ENCODE results near the gene MYO15B. TPM values are rescaled to one million over a fixed set of nuclear protein-coding genes. Genes with fewer than 3 reads are reported as not detected.

MYO15B gene
- total RNA-seq, 1 donor from 2014 or later = 193 TPM

DNA sequence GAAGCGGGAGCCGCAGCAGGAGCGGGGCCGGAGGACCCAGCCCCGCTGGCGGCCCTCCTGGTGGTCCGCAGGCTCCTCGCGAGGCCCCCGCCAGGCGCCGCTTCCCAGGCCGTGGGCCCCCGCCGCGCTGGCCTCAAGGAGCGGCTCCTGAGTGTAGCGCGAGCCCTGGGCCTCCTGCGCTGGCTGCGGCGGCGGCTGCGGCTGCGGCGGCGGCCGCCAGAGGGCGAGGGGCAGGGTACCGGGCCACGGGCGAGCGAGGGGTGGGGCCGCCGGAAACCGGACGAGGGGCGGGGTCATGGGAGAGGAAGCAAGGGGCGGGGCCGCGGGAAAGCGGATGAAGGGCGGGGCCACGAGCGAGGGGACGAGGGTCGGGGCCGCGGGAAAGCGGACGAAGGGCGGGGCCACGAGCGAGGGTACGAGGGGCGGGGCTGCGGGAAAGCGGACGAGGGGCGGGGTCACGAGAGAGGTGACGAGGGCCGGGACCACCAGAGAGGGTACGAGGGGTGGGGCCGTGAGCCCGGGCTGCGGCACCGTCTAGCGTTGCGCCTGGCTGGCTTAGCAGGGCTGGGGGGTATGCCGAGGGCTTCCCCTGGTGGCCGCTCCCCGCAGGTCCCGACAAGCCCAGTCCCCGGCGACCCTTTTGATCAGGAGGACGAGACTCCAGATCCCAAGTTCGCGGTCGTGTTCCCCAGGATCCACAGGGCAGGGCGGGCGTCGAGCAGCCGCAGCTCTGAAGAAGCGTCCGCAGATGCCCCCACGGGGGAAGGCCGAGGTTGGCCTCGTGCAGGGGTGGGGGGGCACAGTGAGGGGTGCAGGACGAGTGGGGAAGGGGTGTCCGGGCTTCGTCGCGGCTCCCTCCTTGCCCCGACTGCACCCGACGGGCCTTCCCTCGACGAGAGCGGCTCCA is 1.7 kb downstream of the MYO15B start:
- Histone ChIP-seq H3K36me3 (no peaks in the 10 kb centered on the region), H3K27ac (peak overlapping the region; percentile 96), H3K4me1 (peaks cover 15% of the 10 kb centered on the region), H3K27me3 (no peaks in the 10 kb centered on the region), H3K9me3 (no peaks in the 10 kb centered on the region), H3K4me3 (peak overlapping the region; percentile 74)
- ATAC-seq = peak; percentile 92
- intact Hi-C loops (cut with DNase I) = loop anchor here (10.0 kb wide), 1 partner anchor 64 kb away; the partner anchor contains the start of gene LLGL2
- peak; percentile 98 for DNase-seq
- TF ChIP-seq CTCF (IDR thresholded peaks at IDR 0.05) = peak; percentile 49

DNA sequence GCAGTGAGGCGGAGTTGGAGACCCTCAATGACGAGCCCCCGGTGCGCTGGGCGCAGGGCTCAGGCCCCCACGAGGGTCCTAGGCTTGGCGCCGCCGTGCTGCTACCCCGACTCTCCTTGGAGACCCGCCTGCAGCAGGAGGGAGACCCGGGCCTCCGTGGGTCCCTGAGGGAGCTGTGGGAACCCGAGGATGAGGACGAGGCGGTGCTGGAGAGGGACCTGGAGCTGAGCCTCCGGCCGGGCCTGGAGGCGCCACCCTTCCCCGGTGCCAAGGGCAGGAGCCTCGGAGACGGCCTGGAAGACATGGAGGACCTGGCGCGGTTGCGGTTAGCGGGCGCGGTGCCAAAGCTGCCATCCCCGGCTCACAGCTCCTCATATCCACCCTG is 2.3 kb downstream of the MYO15B start:
- DNase-seq = peak; percentile 67
- peak overlapping the region; percentile 74 for H3K4me3 ChIP-seq
- H3K27ac ChIP-seq = peak overlapping the region; percentile 96
- no peaks in the 10 kb centered on the region for H3K27me3 ChIP-seq
- ATAC-seq = no peak
- H3K4me1 ChIP-seq = peaks cover 15% of the 10 kb centered on the region
- no peak for TF ChIP-seq CTCF (IDR thresholded peaks at IDR 0.05)
- intact Hi-C loops (cut with DNase I) = loop anchor here (10.0 kb wide), 1 partner anchor 65 kb away; the partner anchor contains the start of gene LLGL2
- no peaks in the 10 kb centered on the region for H3K9me3 ChIP-seq
- H3K36me3 ChIP-seq = no peaks in the 10 kb centered on the region

DNA sequence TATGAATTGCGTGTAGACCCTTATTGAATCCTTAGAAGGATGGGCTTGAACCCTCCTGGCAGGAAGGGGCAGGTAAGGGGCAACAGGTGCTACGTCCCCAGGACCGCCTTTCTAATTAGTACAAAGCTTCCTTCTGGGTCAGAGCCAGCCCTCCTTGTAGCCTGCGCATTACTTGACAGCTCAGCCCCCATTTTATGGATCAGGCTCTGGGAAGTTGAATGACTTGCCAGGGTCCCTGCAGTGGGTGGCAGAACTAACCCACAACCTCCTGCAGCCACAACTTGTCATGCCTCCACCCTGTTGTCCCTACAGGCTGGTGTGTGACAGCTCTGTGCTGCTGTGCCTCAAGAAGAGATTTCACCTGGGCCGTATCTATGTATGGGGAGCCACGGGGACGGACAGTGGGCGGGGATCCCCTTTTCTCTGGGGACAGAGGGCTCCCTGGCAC is 2.7 kb downstream of the MYO15B start:
- no peak for TF ChIP-seq CTCF (IDR thresholded peaks at IDR 0.05)
- intact Hi-C loops (cut with DNase I) = no loop called here
- Histone ChIP-seq H3K4me1 (peaks cover 15% of the 10 kb centered on the region), H3K36me3 (no peaks in the 10 kb centered on the region), H3K4me3 (peak overlapping the region; percentile 74), H3K27me3 (no peaks in the 10 kb centered on the region), H3K27ac (peak overlapping the region; percentile 96), H3K9me3 (no peaks in the 10 kb centered on the region)
- ATAC-seq = no peak
- DNase-seq = no peak

DNA sequence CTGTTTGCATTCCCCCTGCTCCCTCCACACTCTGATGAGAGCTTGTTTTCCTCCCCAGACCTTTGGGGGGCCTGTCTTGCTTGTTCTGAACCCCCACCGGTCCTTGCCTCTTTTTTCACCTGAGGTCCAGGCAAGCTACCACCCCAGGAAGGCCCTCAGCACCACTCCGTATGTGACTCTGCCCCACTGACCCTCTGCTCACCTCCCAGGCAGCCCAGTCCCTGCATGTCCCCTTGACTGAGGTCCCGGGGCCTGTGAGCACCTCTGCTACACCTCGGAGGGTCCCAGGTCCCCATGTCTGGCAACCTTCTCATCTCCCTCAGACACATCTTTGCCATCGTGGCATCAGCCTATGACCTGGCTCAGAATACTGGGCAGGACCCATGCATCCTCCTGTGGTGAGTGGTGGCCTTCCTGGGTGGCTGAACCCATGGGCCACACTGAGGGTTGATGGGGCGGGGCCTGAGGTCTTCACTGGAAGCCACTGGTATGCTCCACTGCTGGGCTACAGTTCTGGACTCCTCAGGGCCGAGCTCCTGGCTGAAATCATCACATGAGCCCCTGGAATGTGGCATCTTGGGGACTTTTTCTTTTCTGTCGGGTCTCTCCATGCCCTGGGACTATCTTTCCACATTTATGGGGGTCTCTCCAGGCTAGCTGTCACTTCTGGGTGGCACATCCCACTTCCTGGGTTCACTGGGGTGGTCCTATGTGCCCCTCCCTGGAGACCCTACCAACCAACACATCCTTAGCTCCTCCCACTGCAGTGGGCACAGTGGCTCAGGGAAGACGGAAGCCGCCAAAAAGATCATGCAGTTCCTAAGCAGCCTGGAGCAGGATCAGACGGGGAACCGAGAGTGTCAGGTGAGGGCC is 3.5 kb downstream of the MYO15B start:
- TF ChIP-seq CTCF (IDR thresholded peaks at IDR 0.05) = no peak
- H3K27me3 ChIP-seq = no peaks in the 10 kb centered on the region
- intact Hi-C loops (cut with DNase I) = no loop called here
- DNase-seq = no peak
- no peaks in the 10 kb centered on the region for H3K36me3 ChIP-seq
- H3K27ac ChIP-seq = no peak overlapping the region
- no peak overlapping the region for H3K4me3 ChIP-seq
- H3K9me3 ChIP-seq = no peaks in the 10 kb centered on the region
- H3K4me1 ChIP-seq = peaks cover 15% of the 10 kb centered on the region
- ATAC-seq = no peak

DNA sequence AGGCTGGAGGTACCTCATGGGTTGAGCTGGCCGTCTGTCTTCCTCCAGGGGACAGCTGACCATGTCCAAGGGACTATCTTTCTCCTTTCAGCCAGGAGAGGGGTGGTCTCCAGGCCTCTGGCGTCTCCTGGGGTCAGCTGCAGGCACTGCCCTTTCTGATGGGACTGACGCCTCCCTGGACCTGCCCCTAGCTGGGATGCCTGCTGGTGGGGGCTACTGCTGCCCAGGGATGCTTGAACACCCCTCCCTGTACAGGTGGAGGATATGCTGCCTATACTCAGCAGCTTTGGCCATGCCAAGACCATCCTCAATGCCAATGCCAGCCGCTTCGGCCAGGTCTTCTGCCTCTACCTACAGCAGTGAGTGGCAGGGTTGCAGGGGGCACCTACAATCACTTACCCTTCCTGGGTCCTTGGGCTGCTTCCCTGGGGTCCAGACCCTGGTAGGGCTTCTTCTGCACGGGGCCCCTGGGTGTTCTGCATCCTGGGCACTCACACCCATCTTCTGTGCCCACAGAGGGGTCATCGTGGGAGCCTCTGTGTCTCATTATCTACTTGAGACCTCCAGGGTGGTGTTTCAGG is 4.2 kb downstream of the MYO15B start:
- no peaks in the 10 kb centered on the region for H3K9me3 ChIP-seq
- H3K4me1 ChIP-seq = peaks cover 15% of the 10 kb centered on the region
- no peak for TF ChIP-seq CTCF (IDR thresholded peaks at IDR 0.05)
- H3K4me3 ChIP-seq = no peak overlapping the region
- H3K36me3 ChIP-seq = no peaks in the 10 kb centered on the region
- no peak overlapping the region for H3K27ac ChIP-seq
- ATAC-seq (no peak), DNase-seq (no peak)
- no peaks in the 10 kb centered on the region for H3K27me3 ChIP-seq
- intact Hi-C loops (cut with DNase I) = no loop called here
